Glomerular visceral epithelial cell (primary cell): ENCODE measurements around the gene LSS.
"Not testable (repeated sequence)": the region's sequence is repeated elsewhere in the genome, so short reads cannot be mapped to it uniquely, and the experiment has no call there.

Source experiments
- DNase-seq: peaks from one replicate; pipeline ENCODE4 v3.0.0-alpha.2; 2016; ENCODE audit errors: extremely low spot score

LSS gene

GRCh38 chr21:46153247-46154154 lies 75.1 kb downstream of the LSS start:
- peak; percentile 47 for DNase-seq

GRCh38 chr21:46152927-46153246 lies 75.7 kb downstream of the LSS start:
- DNase-seq: no peak

- no peak for DNase-seq
Measured at GRCh38 chr21:46151989-46152926, 76.3 kb downstream of the LSS start.

GRCh38 chr21:46151261-46151988 lies 77.1 kb downstream of the LSS start:
- no peak for DNase-seq

- no peak for DNase-seq
Measured at GRCh38 chr21:46150491-46151121, 78.0 kb downstream of the LSS start.

GRCh38 chr21:46150073-46150472 lies 78.5 kb downstream of the LSS start:
- DNase-seq: no peak

GRCh38 chr21:46149205-46149901 lies 79.2 kb downstream of the LSS start:
- no peak for DNase-seq

- DNase-seq: no peak
Measured at GRCh38 chr21:46148106-46148505, 80.5 kb downstream of the LSS start.

- DNase-seq: peak; percentile 49
Measured at GRCh38 chr21:46147429-46147828, 81.1 kb downstream of the LSS start.

GRCh38 chr21:46146856-46147255 lies 81.7 kb downstream of the LSS start:
- DNase-seq: no peak

- DNase-seq: no peak
Measured at GRCh38 chr21:46145840-46146691, 82.5 kb downstream of the LSS start.

- DNase-seq: no peak
Measured at GRCh38 chr21:46145159-46145839, 83.3 kb downstream of the LSS start.

GRCh38 chr21:46144464-46145070 lies 84.0 kb downstream of the LSS start:
- DNase-seq: no peak

- DNase-seq: no peak
Measured at GRCh38 chr21:46142582-46143473, 85.7 kb downstream of the LSS start.

- DNase-seq: no peak
Measured at GRCh38 chr21:46141767-46142581, 86.6 kb downstream of the LSS start.

GRCh38 chr21:46140352-46141003 lies 88.1 kb downstream of the LSS start:
- DNase-seq: not testable (repeated sequence)

- no peak for DNase-seq
Measured at GRCh38 chr21:46139686-46140085, 88.9 kb downstream of the LSS start.
